Measurements from ENCODE around the gene KCTD17. TPM values are rescaled to one million over a fixed set of nuclear protein-coding genes. Genes with fewer than 3 reads are reported as not detected.

KCTD17 gene
- total RNA-seq, 1 donor from 2014 or later: 35.3 TPM

- H3K27me3 ChIP-seq (ENCODE audit: control insufficient read depth, insufficient read depth, low read length): no peaks in the 10 kb centered on the region
- TF ChIP-seq CTCF (IDR thresholded peaks at IDR 0.05; ENCODE audit: insufficient read depth, low read length, poor library complexity, severe bottlenecking): no peak
- no peak for DNase-seq (ENCODE audit: low read depth)
- H3K4me3 ChIP-seq (ENCODE audit: low read depth, low read length): no peak overlapping the region
- H3K36me3 ChIP-seq (ENCODE audit: control insufficient read depth, insufficient read depth, low read length): no peaks in the 10 kb centered on the region
Measured at GRCh38 chr22:37057796-37058510, 6.4 kb downstream of the KCTD17 start.

GRCh38 chr22:37058917-37059701 lies 7.6 kb downstream of the KCTD17 start:
- Histone ChIP-seq H3K4me3 (ENCODE audit: low read depth, low read length) (no peak overlapping the region), H3K36me3 (ENCODE audit: control insufficient read depth, insufficient read depth, low read length) (no peaks in the 10 kb centered on the region), H3K27me3 (ENCODE audit: control insufficient read depth, insufficient read depth, low read length) (no peaks in the 10 kb centered on the region)
- no peak for DNase-seq (ENCODE audit: low read depth)
- TF ChIP-seq CTCF (IDR thresholded peaks at IDR 0.05; ENCODE audit: insufficient read depth, low read length, poor library complexity, severe bottlenecking): no peak

DNA sequence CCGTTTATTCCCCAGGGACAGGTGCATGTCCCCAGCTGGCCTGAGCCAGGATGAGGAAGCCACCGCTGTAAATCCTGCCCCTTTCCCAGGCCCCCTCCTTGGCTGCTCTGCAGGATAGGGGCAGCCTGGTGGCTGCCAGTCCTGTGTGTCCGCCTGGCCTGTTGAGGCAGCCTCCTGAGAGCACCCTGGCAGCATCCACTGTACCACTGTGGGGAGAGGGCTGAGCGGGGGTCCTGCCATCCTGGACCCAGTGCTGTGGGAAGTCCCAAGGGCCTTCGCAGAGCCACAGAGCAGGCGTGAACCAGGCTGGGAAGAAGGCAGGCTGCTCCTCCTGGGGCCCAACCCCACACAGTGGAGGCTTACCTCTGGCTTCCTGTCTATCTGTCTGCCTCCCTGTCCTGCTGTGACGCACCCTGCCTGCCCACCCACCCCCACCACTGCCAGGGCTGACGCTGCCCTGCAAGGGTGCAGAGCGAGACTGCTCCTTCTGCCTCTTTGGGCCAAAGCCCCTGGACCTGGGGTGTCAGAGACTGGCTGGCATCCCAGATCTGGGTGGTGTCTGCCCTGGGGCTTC lies 8.4 kb downstream of the KCTD17 start:
- no peaks in the 10 kb centered on the region for H3K36me3 ChIP-seq (ENCODE audit: control insufficient read depth, insufficient read depth, low read length)
- no peak for DNase-seq (ENCODE audit: low read depth)
- no peak for TF ChIP-seq CTCF (IDR thresholded peaks at IDR 0.05; ENCODE audit: insufficient read depth, low read length, poor library complexity, severe bottlenecking)

GRCh38 chr22:37060801-37061610 lies 9.5 kb downstream of the KCTD17 start:
- H3K27me3 ChIP-seq (ENCODE audit: control insufficient read depth, insufficient read depth, low read length): peaks cover under 1% of the 10 kb centered on the region
- no peak for TF ChIP-seq CTCF (IDR thresholded peaks at IDR 0.05; ENCODE audit: insufficient read depth, low read length, poor library complexity, severe bottlenecking)
- H3K4me3 ChIP-seq (ENCODE audit: low read depth, low read length): no peak overlapping the region

More for the DNA sequence above, 8.4 kb downstream of the KCTD17 start:
- Histone ChIP-seq H3K27me3 (ENCODE audit: control insufficient read depth, insufficient read depth, low read length) (no peaks in the 10 kb centered on the region), H3K4me3 (ENCODE audit: low read depth, low read length) (no peak overlapping the region)

DNA sequence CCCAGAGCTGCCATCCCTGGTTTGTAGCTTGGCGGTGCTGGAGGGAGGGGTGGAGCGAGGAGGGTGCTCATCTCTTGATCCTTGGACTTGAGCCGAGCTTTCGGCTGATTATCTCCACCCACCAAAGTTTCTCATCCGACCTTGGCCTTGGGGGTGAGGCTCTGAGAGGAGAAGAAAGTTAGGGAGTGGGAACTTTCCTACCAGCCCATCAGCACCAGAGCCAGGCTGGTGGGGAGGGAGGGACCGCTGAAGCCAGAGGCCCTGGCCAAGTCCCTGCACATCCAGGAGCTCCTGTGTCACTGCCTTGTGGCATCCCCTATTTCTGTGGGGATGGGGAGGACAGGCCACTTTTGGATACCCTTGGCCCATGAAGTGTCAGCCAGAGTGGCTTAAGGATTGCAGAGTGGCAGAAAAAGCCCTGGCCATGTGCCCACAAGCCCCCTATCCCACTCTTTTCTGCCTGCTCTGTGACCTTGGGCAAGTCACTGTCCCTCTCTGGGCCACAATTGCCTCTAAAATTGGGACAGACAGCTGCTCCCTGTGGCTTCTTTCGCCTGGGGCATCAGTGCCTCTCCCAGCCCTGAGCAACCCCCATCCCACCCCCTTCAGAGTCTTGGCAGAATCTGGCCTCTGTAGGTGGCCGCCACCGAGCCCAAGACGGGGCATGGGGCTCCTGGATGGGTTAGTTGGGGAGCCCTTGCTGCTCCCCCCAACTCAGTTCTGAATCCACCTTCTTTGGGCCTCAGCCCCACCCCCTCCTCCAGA lies 10.3 kb downstream of the KCTD17 start:
- H3K4me3 ChIP-seq (ENCODE audit: low read depth, low read length): no peak overlapping the region
- peaks cover 6% of the 10 kb centered on the region for H3K27me3 ChIP-seq (ENCODE audit: control insufficient read depth, insufficient read depth, low read length)
- DNase-seq (ENCODE audit: low read depth): no peak
- TF ChIP-seq CTCF (IDR thresholded peaks at IDR 0.05; ENCODE audit: insufficient read depth, low read length, poor library complexity, severe bottlenecking): no peak
- H3K36me3 ChIP-seq (ENCODE audit: control insufficient read depth, insufficient read depth, low read length): no peaks in the 10 kb centered on the region

More at GRCh38 chr22:37060801-37061610, 9.5 kb downstream of the KCTD17 start:
- no peaks in the 10 kb centered on the region for H3K36me3 ChIP-seq (ENCODE audit: control insufficient read depth, insufficient read depth, low read length)
- DNase-seq (ENCODE audit: low read depth): no peak
